GM12878 (cell line): ENCODE measurements around the gene ATP10A. TPM values are rescaled to one million over a fixed set of nuclear protein-coding genes. Genes with fewer than 3 reads are reported as not detected.

Source experiments
- ATAC-seq: fragments of 200-7000 bp; cut with Tn5 transposase; 3 replicates; pipeline ENCODE4 v1.9.1; 2020; ENCODE audit warnings: mild to moderate bottlenecking, moderate library complexity
- BruUV-seq: library from RNA; stranded (reverse); fragments of 400-500 nt; replicated peaks from 2 replicates; lab custom pipeline; 2021; lab: Mats Ljungman, UMichigan
- CTCF ChIA-PET: fragments of 300-600 bp; sonication (Branson Sonifier 250); formaldehyde crosslinking; extraction: SDS; loops from one replicate; lab custom pipeline; 2021; ENCODE audit warnings: inconsistent platforms; lab: Yijun Ruan, JAX
- POLR2A ChIA-PET: fragments of 350-600 bp; formaldehyde crosslinking; extraction: SDS; loops from one replicate; lab custom pipeline; 2021; ENCODE audit warnings: inconsistent platforms; lab: Charles Lee
- RAD21 ChIA-PET: fragments of 300-600 bp; sonication (Branson Sonifier 250); formaldehyde crosslinking; loops from one replicate; lab custom pipeline; 2023; ENCODE audit warnings: antibody characterized with exemption; ENCODE audit not compliant: unreplicated experiment; lab: Charles Lee
- SMC1A ChIA-PET: fragments of 300-600 bp; sonication (Branson Sonifier 250); formaldehyde crosslinking; loops from one replicate; lab custom pipeline; 2023; ENCODE audit not compliant: unreplicated experiment, uncharacterized antibody; lab: Charles Lee
- DNase-seq: peaks from one replicate; pipeline ENCODE4 v3.0.0-alpha.2; 2011; ENCODE audit warnings: low read depth, low spot score
- FAIRE-seq: peaks from 3 replicates; lab custom pipeline; 2011; peaks lifted over from hg19 to GRCh38; lab: Jason Lieb, UNC
- H2AFZ ChIP-seq: 2 replicates; pipeline ENCODE4 v1.6.0; 2011; ENCODE audit warnings: low read depth, low read length, control low read depth; ENCODE audit not compliant: control insufficient read depth
- H3K27ac ChIP-seq: 2 replicates; pipeline ENCODE4 v1.5.1; 2011; ENCODE audit warnings: control low read depth; ENCODE audit not compliant: control insufficient read depth, insufficient read depth
- H3K27me3 ChIP-seq, 2 experiments: replicated peaks in 1 of 2; 2 replicates each; pipeline versions ENCODE4 v1.6.0 to v1.6.1; 2011; ENCODE audit warnings: low read length in 1 of 2; ENCODE audit not compliant: control insufficient read depth in 2 of 2, insufficient read depth in 2 of 2
- H3K36me3 ChIP-seq, 2 experiments: 2 replicates each; pipeline ENCODE4 v1.5.1; 2011; ENCODE audit warnings: low read length in 1 of 2; ENCODE audit not compliant: control insufficient read depth in 2 of 2, insufficient read depth in 2 of 2
- H3K4me1 ChIP-seq: 2 replicates; pipeline ENCODE4 v1.6.1; 2011; ENCODE audit warnings: mild to moderate bottlenecking, low read length, moderate library complexity, mixed read lengths; ENCODE audit not compliant: control insufficient read depth, insufficient read depth
- H3K4me2 ChIP-seq: 2 replicates; pipeline ENCODE4 v1.6.0; 2011; ENCODE audit warnings: control low read depth; ENCODE audit not compliant: control insufficient read depth, insufficient read depth
- H3K4me3 ChIP-seq: fragments of 200-600 bp; sonication (generic); 2 replicates; pipeline ENCODE4 v1.5.1; 2016
- H3K79me2 ChIP-seq: 2 replicates; pipeline ENCODE4 v1.6.0; 2011; ENCODE audit warnings: low read length; ENCODE audit not compliant: control insufficient read depth, insufficient read depth
- H3K9ac ChIP-seq: 2 replicates; pipeline ENCODE4 v1.8.0; 2011; ENCODE audit warnings: low read length, control low read depth, mixed read lengths; ENCODE audit not compliant: control insufficient read depth, insufficient read depth
- H3K9me3 ChIP-seq: replicated peaks from 3 replicates; pipeline ENCODE4 v1.5.1; 2011; ENCODE audit warnings: mild to moderate bottlenecking, low read length; ENCODE audit not compliant: control insufficient read depth, insufficient read depth
- H4K20me1 ChIP-seq: 2 replicates; pipeline ENCODE4 v1.6.0; 2011; ENCODE audit not compliant: control insufficient read depth, insufficient read depth
- BCL11A ChIP-seq: IDR thresholded peaks from 2 replicates; pipeline ENCODE4 v1.6.1; 2011; ENCODE audit warnings: low read depth, low read length
- CHD2 ChIP-seq: IDR thresholded peaks from 2 replicates; pipeline ENCODE4 v1.6.1; 2011; ENCODE audit warnings: low read depth, low read length, improper control_type of control experiment, borderline replicate concordance
- GATAD2B ChIP-seq: fragments of 450-650 bp; conservative IDR thresholded peaks from 2 replicates; pipeline ENCODE4 v1.6.1; 2017; ENCODE audit warnings: low read depth, mild to moderate bottlenecking, moderate library complexity
- JUND ChIP-seq: IDR thresholded peaks from 2 replicates; pipeline ENCODE4 v1.6.1; 2012; ENCODE audit warnings: low read depth, mild to moderate bottlenecking, low read length, improper control_type of control experiment, moderate library complexity
- LARP7 ChIP-seq: fragments of 450-650 bp; IDR thresholded peaks from 2 replicates; pipeline ENCODE4 v1.6.1; 2017; ENCODE audit warnings: mild to moderate bottlenecking
- MEF2B ChIP-seq: fragments of 450-650 bp; IDR thresholded peaks from 2 replicates; pipeline ENCODE4 v1.6.1; 2018; ENCODE audit warnings: mild to moderate bottlenecking, moderate library complexity; ENCODE audit not compliant: partially characterized antibody, poor library complexity, severe bottlenecking
- POLR2AphosphoS5 ChIP-seq: IDR thresholded peaks from 2 replicates; pipeline ENCODE4 v1.6.1; 2011; ENCODE audit warnings: mild to moderate bottlenecking, low read length, inconsistent platforms
- RUNX3 ChIP-seq: IDR thresholded peaks from 2 replicates; pipeline ENCODE4 v1.6.1; 2012; ENCODE audit warnings: low read length, inconsistent platforms
- SREBF2 ChIP-seq: IDR thresholded peaks from 2 replicates; pipeline ENCODE4 v1.6.1; 2012; ENCODE audit warnings: mild to moderate bottlenecking, low read length
- TAF1 ChIP-seq: IDR thresholded peaks from 2 replicates; pipeline ENCODE4 v1.6.1; 2011; ENCODE audit warnings: mild to moderate bottlenecking, low read depth, low read length, borderline replicate concordance
- USF1 ChIP-seq: IDR thresholded peaks from 2 replicates; pipeline ENCODE4 v1.6.1; 2011; ENCODE audit warnings: borderline replicate concordance, low read depth, mild to moderate bottlenecking, moderate library complexity, mixed read lengths, low read length; ENCODE audit not compliant: insufficient read depth; ENCODE audit errors: extremely low read length
- ZBED1 ChIP-seq: IDR thresholded peaks from 2 replicates; pipeline ENCODE4 v1.6.1; 2016; ENCODE audit warnings: borderline replicate concordance
- ZNF207 ChIP-seq: fragments of 450-650 bp; IDR thresholded peaks from 2 replicates; pipeline ENCODE4 v1.6.1; 2014; ENCODE audit warnings: antibody characterized with exemption, mild to moderate bottlenecking, borderline replicate concordance
- WGBS: methylation state at CpG from one replicate; pipeline ENCODE4 v1.1.6; 2016; ENCODE audit warnings: low lambda C conversion rate; ENCODE audit not compliant: insufficient replicate concordance, insufficient coverage; ENCODE audit errors: missing lambda C conversion rate; 5-methylcytosine and 5-hydroxymethylcytosine counted together
- in situ Hi-C: fragments of 300-500 bp; cut with MboI; formaldehyde crosslinking; loops from 9 replicates; pipeline ENCODE4 v1.14.3; 2018; ENCODE audit warnings: mixed read lengths
- intact Hi-C: fragments of 100-400 bp; cut with micrococcal nuclease; formaldehyde crosslinking; loops from one replicate; pipeline ENCODE4 v1.14.2; 2022; ENCODE audit not compliant: unreplicated experiment
- polyA plus RNA-seq, 11 experiments: library from polyadenylated mRNA; depleted of rRNA in 4 of 11; unstranded in 6 of 11; stranded (reverse) in 5 of 11; fragments of >200 nt; fragmentation: Nextera tagmentation in 4 of 11; fragmentation: Illumina TruSeq in 1 of 11; extraction: Ambion mirVana in 4 of 11; extraction: Trizol in 1 of 11; gene quantifications; 1 replicate in 1 of 11; 2 replicates in 10 of 11; pipeline versions ENCODE4 v1.2.1 to v1.2.3, GENCODE V29; 2011 to 2016; ENCODE audit warnings: inconsistent platforms in 2 of 11, missing spikeins in 2 of 11, low read depth in 1 of 11
- total RNA-seq, 4 experiments: library from RNA; depleted of rRNA in 3 of 4; stranded (reverse); fragments of >200 nt in 3 of 4; fragmentation: Illumina TruSeq in 1 of 4; extraction: Trizol in 1 of 4; gene quantifications; 2 replicates each; pipeline versions ENCODE4 v1.2.1 to v1.2.3, GENCODE V29; 2013 to 2021
- TF ChIP-seq, protein P1 (sequence below): IDR thresholded peaks from 2 replicates; pipeline ENCODE4 v1.6.1; 2011; ENCODE audit warnings: low read depth, mild to moderate bottlenecking, low read length, moderate library complexity, borderline replicate concordance; ENCODE audit errors: extremely low read depth
- TF ChIP-seq, protein P2 (sequence below): fragments of 150-350 bp; IDR thresholded peaks from 2 replicates; pipeline ENCODE4 v1.6.1; 2016; ENCODE audit warnings: low read depth, low read length
- TF ChIP-seq, protein P3 (sequence below): IDR thresholded peaks from 2 replicates; pipeline ENCODE4 v1.6.1; 2011; ENCODE audit warnings: mild to moderate bottlenecking, low read depth, low read length, moderate library complexity; ENCODE audit not compliant: insufficient replicate concordance

ATP10A gene
- total and polyA plus RNA-seq, 10 of the 15 experiments (the other 5 are each of a cell fraction or from before 2014, with no cell fraction given), result 0.04 to 1.5 (median 0.31) TPM; not detected in 2

DNA sequence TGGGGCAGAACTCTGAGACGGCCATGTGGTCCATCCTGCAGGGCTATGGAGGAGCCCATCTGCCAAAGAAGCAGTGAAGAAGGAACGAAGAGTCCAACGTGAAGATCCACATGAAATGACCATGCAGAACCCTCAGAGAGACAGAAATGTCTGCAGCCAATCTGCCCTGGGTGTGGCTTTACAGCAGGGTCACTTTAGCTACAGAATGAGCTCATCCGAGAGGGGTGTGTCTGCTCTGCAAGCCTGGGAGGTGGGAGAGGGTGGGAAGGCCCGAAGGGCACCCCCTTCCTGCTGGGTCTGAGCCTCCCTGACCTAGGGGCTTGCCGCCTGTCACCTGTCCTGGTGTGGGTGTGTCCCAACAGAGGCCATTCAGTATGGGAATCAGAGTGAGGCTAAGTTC is 176.3 kb downstream of the ATP10A start (continued):
- no peak for TF ChIP-seq JUND
- no peak for TF ChIP-seq ZBED1
- no peak for TF ChIP-seq SREBF2
- no peak for TF ChIP-seq MEF2B
- no peak for TF ChIP-seq LARP7

DNA sequence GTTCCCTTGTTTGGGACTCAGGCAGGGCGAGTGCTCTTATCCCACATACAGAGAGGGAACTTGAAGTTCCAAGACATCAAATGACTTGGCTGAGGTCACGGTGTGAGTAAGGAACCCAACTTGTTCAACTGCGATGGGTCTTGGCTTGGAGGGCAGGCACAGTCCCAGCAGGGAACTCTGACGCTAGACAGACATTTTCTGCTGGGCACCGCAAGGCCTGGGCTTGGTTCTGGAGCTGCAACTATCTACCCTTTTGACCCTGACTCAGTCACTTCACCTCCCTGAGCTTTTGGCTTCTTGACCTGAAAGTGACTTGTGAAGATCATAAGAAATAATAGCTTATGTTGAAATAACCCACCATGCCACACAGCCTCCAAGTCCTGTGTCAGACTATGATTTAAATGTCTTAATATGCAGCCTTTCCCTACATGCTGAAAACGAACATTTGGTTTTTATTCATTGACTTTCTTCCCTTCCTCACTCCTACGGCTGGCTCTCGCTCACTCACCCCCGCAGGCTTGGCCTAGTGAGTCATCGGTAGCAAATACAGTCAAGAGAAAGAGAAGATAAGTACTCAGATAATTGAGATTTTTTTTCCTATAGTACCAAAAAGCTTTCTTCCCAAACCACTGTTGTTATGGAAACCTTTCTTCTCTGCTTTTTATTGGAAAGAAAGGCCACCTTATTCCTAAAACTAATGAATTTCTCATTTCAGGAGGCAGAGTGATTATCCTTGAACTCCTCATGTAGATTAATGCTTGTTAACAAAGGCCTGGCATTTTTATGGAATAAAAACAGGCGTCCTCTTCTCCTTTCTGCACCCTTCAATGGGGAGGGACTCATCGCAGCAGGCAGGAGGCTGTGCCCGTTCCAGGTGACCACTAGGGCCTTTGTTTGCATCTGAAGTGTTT is 178.4 kb downstream of the ATP10A start:
- no peak for DNase-seq
- intact Hi-C loops (no loop called here), in situ Hi-C loops (no loop called here)
- ChIA-PET SMC1A (no interaction called here), POLR2A (no interaction called here), RAD21 (no interaction called here), CTCF (no interaction called here)
- no peak for ATAC-seq
- H3K9me3 ChIP-seq, result no peaks in the 10 kb centered on the region; the same call in 2 of the 3 replicates
- H3K79me2 ChIP-seq, result no peaks in the 10 kb centered on the region
- H3K27ac ChIP-seq, result no peak overlapping the region
- no peak overlapping the region for H3K4me2 ChIP-seq
- H3K27me3 ChIP-seq, result no peaks in the 10 kb centered on the region
- no peak for FAIRE-seq
- no peak overlapping the region for H2AFZ ChIP-seq
- no peak overlapping the region for H3K9ac ChIP-seq
- H3K4me3 ChIP-seq, result no peak overlapping the region
- no peaks in the 10 kb centered on the region for H3K36me3 ChIP-seq
- BruUV-seq, result no TSS peak
- no peaks in the 10 kb centered on the region for H3K4me1 ChIP-seq
- H4K20me1 ChIP-seq, result no peaks in the 10 kb centered on the region
- WGBS, result 33% methylated on average over 13 of the region's 13 CpGs
- TF ChIP-seq ZNF207, result no peak
- TF ChIP-seq GATAD2B, result no peak
- no peak for TF ChIP-seq TAF1
- TF ChIP-seq USF1, result no peak
- TF ChIP-seq, protein P1, sequence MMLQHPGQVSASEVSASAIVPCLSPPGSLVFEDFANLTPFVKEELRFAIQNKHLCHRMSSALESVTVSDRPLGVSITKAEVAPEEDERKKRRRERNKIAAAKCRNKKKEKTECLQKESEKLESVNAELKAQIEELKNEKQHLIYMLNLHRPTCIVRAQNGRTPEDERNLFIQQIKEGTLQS, result no peak
- TF ChIP-seq CHD2, result no peak
- no peak for TF ChIP-seq POLR2AphosphoS5
- no peak for TF ChIP-seq BCL11A
- TF ChIP-seq RUNX3, result no peak
- TF ChIP-seq, protein P2, sequence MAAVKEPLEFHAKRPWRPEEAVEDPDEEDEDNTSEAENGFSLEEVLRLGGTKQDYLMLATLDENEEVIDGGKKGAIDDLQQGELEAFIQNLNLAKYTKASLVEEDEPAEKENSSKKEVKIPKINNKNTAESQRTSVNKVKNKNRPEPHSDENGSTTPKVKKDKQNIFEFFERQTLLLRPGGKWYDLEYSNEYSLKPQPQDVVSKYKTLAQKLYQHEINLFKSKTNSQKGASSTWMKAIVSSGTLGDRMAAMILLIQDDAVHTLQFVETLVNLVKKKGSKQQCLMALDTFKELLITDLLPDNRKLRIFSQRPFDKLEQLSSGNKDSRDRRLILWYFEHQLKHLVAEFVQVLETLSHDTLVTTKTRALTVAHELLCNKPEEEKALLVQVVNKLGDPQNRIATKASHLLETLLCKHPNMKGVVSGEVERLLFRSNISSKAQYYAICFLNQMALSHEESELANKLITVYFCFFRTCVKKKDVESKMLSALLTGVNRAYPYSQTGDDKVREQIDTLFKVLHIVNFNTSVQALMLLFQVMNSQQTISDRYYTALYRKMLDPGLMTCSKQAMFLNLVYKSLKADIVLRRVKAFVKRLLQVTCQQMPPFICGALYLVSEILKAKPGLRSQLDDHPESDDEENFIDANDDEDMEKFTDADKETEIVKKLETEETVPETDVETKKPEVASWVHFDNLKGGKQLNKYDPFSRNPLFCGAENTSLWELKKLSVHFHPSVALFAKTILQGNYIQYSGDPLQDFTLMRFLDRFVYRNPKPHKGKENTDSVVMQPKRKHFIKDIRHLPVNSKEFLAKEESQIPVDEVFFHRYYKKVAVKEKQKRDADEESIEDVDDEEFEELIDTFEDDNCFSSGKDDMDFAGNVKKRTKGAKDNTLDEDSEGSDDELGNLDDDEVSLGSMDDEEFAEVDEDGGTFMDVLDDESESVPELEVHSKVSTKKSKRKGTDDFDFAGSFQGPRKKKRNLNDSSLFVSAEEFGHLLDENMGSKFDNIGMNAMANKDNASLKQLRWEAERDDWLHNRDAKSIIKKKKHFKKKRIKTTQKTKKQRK, result no peak
- TF ChIP-seq, protein P3, sequence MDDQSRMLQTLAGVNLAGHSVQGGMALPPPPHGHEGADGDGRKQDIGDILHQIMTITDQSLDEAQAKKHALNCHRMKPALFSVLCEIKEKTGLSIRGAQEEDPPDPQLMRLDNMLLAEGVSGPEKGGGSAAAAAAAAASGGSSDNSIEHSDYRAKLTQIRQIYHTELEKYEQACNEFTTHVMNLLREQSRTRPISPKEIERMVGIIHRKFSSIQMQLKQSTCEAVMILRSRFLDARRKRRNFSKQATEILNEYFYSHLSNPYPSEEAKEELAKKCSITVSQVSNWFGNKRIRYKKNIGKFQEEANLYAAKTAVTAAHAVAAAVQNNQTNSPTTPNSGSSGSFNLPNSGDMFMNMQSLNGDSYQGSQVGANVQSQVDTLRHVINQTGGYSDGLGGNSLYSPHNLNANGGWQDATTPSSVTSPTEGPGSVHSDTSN, result no peak
